Upper lobe of left lung (tissue), 6 donors: ENCODE measurements around the gene CTNNBL1. TPM values are rescaled to one million over a fixed set of nuclear protein-coding genes. Genes with fewer than 3 reads are reported as not detected.

Experiments
- ATAC-seq, 2 donors: fragments of 200-7000 bp; cut with Tn5 transposase; one replicate each; pipeline ENCODE4 v1.9.1; 2022; ENCODE audit warnings: mild to moderate bottlenecking in 2 of 2, moderate library complexity in 2 of 2; ENCODE audit not compliant: low FRiP score in 2 of 2
- DNase-seq, 2 donors: peaks; one replicate each; pipeline ENCODE4 v3.0.0-alpha.2; 2019 to 2020
- H3K27ac ChIP-seq, 4 donors: fragments of 200-600 bp; sonication (generic); one replicate each; pipeline ENCODE4 v1.5.1; 2016 to 2019
- H3K27me3 ChIP-seq, 4 donors: fragments of 200-600 bp; sonication (generic); one replicate each; pipeline ENCODE4 v1.5.1; 2017 to 2019
- H3K36me3 ChIP-seq, 4 donors: fragments of 200-600 bp; sonication (generic); one replicate each; pipeline ENCODE4 v1.5.1; 2016 to 2019
- H3K4me1 ChIP-seq, 4 donors: fragments of 200-600 bp; sonication (generic); one replicate each; pipeline ENCODE4 v1.5.1; 2018 to 2019
- H3K4me3 ChIP-seq, 4 donors: fragments of 200-600 bp; sonication (generic); one replicate each; pipeline ENCODE4 v1.5.1; 2017 to 2019; ENCODE audit warnings: mild to moderate bottlenecking in 2 of 4, moderate library complexity in 1 of 4
- H3K9me3 ChIP-seq, 4 donors: fragments of 200-600 bp; sonication (generic); one replicate each; pipeline ENCODE4 v1.5.1; 2018 to 2019
- EP300 ChIP-seq, 4 donors: sonication (generic); formaldehyde crosslinking; IDR thresholded peaks; one replicate each; pipeline ENCODE4 v1.5.1; 2017; ENCODE audit warnings: antibody characterized with exemption in 4 of 4, control low read depth in 2 of 4
- POLR2A ChIP-seq, 4 donors: fragments of 450-650 bp; IDR thresholded peaks; one replicate each; pipeline ENCODE4 v1.5.1; 2016 to 2017; ENCODE audit warnings: antibody characterized with exemption in 4 of 4, mild to moderate bottlenecking in 2 of 4
- POLR2AphosphoS5 ChIP-seq, 2 donors: sonication (generic); formaldehyde crosslinking; IDR thresholded peaks; one replicate each; pipeline ENCODE4 v1.5.1; 2017; ENCODE audit warnings: antibody characterized with exemption in 2 of 2
- WGBS, 2 donors: methylation state at CpG; one replicate each; pipeline ENCODE4 v1.1.5; 2017 to 2018; 5-methylcytosine and 5-hydroxymethylcytosine counted together
- total RNA-seq, 6 donors: library from RNA; depleted of rRNA in 4 of 6; stranded (reverse); fragments of >200 nt in 4 of 6; gene quantifications; one replicate each; pipeline versions ENCODE4 v1.1.0 to v1.2.1, GENCODE V29; 2016 to 2021
- TF ChIP-seq, protein P1 (sequence below), 6 experiments: fragments of 450-650 bp in 4 of 6; fragments of 200-600 bp in 2 of 6; sonication (generic) in 2 of 6; IDR thresholded peaks; one replicate each; pipeline ENCODE4 v1.5.1; 2016 to 2019; ENCODE audit warnings: antibody characterized with exemption in 6 of 6
- donor health status: DM: no; HTN: no; CAD: no; lungs with moderate emphysema.
- donor health status: DM: no; HTN: yes; CAD: no; lungs with severe emphysema.

Gene CTNNBL1
- total RNA-seq, 6 donors from 2014 or later: 25.1 to 61.0 (median 29.1) TPM

DNA sequence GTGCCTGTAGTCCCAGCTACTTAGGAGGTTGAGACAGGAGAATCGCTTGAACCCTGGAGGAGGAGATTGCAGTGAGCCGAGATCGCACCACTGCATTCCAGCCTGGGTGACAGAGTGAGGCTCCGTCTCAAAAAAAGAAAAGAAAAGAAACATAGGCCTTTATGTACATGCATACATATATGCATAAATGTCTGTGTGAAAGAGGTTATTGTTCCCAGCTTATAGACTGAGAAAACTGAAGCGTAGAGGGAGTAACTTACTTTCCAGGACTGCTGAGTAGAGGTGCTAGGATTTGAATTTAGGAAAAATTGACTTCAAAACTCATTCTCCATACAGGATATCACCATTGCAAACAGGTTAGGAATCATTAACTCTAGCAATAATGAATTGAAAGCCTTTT is 32.0 kb downstream of the CTNNBL1 start:
- Histone ChIP-seq H3K9me3 (no peaks in the 10 kb centered on the region), H3K27ac (no peak overlapping the region), H3K27me3 (no peaks in the 10 kb centered on the region), H3K4me3 (no peak overlapping the region), H3K4me1 (peaks cover 13 to 20% (median 20%) of the 10 kb centered on the region in 4 donors), H3K36me3 (no peaks in the 10 kb centered on the region)
- TF ChIP-seq, protein P1, sequence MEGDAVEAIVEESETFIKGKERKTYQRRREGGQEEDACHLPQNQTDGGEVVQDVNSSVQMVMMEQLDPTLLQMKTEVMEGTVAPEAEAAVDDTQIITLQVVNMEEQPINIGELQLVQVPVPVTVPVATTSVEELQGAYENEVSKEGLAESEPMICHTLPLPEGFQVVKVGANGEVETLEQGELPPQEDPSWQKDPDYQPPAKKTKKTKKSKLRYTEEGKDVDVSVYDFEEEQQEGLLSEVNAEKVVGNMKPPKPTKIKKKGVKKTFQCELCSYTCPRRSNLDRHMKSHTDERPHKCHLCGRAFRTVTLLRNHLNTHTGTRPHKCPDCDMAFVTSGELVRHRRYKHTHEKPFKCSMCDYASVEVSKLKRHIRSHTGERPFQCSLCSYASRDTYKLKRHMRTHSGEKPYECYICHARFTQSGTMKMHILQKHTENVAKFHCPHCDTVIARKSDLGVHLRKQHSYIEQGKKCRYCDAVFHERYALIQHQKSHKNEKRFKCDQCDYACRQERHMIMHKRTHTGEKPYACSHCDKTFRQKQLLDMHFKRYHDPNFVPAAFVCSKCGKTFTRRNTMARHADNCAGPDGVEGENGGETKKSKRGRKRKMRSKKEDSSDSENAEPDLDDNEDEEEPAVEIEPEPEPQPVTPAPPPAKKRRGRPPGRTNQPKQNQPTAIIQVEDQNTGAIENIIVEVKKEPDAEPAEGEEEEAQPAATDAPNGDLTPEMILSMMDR (IDR thresholded peaks at IDR 0.05): no peak
- TF ChIP-seq EP300 (IDR thresholded peaks at IDR 0.05) (no peak), POLR2AphosphoS5 (IDR thresholded peaks at IDR 0.05) (no peak)
- no peak for DNase-seq
- WGBS, 2 donors: 91 to 93% methylated on average over 5 of the region's 5 CpGs
- ATAC-seq: no peak

DNA sequence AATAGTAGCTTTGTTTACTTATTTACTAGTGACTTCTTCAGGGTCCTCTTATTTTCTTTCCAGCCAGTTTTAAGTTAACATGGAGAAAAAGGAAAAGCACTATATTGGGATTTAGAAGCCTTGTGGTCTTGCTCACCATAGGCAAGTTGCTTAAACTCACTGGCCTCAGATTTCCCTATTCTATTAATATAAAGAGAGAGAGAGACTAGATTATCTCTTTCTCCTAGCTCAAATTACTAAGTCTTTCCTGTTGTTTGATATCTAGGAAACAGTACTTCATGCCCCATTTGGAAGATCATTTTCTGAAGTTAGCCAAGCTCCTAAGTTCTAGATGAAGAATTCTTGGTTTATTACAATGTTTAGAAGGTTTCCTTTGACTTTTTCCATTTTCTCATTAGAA is 32.5 kb downstream of the CTNNBL1 start:
- ATAC-seq: no peak
- H3K4me1 ChIP-seq: peaks cover 13 to 20% (median 20%) of the 10 kb centered on the region in 4 donors
- no peak for TF ChIP-seq POLR2A (IDR thresholded peaks at IDR 0.05)
- TF ChIP-seq EP300 (IDR thresholded peaks at IDR 0.05): no peak
- TF ChIP-seq, protein P1 (IDR thresholded peaks at IDR 0.05): no peak
- no peak for TF ChIP-seq POLR2AphosphoS5 (IDR thresholded peaks at IDR 0.05)
- H3K9me3 ChIP-seq: no peaks in the 10 kb centered on the region
- no peak overlapping the region for H3K4me3 ChIP-seq
- no peaks in the 10 kb centered on the region for H3K36me3 ChIP-seq
- DNase-seq: no peak
- no peaks in the 10 kb centered on the region for H3K27me3 ChIP-seq
- no peak overlapping the region for H3K27ac ChIP-seq

DNA sequence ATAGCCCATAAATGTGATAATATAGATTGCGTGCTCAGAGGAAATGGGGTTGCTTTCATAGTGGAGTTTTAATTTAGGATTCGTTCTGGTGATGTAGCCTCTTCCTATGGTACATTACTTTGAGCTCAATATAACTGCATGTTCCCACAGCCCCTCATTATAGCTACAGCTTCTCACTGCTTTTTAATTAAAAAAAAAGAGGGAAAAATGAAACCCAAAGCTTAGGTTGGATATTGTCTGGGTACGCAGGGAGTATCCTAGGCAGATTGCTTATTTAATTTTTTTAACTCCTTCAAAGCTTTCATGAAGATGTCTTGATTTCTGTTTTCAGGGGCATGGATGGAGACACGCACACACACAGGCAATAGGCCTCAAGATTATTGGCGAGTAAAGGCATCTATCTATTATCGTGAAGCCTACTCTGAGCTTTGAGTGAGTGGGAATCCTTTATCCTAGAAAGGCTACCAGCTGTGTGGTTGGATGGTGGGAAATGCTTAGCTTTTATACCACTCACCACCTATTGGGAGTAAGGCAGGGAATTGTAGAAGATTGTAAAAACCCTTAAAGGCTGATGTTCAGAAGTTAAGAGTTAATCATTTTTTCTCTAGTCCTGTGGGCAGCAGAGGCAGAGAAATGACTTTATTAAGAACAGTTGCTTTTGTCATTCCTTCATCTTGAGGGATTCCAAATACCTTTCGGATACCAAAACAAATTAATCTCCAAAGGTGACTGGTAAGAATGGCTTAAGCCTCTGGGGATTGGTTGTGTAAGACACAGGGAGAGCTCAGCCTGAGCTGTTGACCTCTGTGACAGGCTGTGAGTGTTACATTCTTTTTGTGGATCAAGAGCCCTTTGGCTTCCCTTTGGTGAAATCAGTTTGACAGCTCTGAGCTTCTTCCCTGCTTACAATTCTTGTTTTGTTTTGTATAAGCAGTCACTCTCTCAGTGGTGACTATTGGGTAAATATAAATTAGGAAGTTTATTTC is 33.4 kb downstream of the CTNNBL1 start:
- TF ChIP-seq, protein P1 (IDR thresholded peaks at IDR 0.05): no peak
- TF ChIP-seq EP300 (IDR thresholded peaks at IDR 0.05) (no peak), POLR2A (IDR thresholded peaks at IDR 0.05) (no peak), POLR2AphosphoS5 (IDR thresholded peaks at IDR 0.05) (no peak)
- H3K27ac ChIP-seq: peak overlapping the region in 2 of 4 donors; percentile 5 to 46
- no peaks in the 10 kb centered on the region for H3K9me3 ChIP-seq
- H3K27me3 ChIP-seq: no peaks in the 10 kb centered on the region
- peaks cover 13 to 20% (median 20%) of the 10 kb centered on the region in 4 donors for H3K4me1 ChIP-seq
- H3K4me3 ChIP-seq: no peak overlapping the region
- no peaks in the 10 kb centered on the region for H3K36me3 ChIP-seq
- DNase-seq (peak in 1 of 2 donors; percentile 35), ATAC-seq (peak in 1 of 2 donors; percentile 66)
- WGBS, 2 donors: 86 to 92% methylated on average over 7 of the region's 7 CpGs

DNA sequence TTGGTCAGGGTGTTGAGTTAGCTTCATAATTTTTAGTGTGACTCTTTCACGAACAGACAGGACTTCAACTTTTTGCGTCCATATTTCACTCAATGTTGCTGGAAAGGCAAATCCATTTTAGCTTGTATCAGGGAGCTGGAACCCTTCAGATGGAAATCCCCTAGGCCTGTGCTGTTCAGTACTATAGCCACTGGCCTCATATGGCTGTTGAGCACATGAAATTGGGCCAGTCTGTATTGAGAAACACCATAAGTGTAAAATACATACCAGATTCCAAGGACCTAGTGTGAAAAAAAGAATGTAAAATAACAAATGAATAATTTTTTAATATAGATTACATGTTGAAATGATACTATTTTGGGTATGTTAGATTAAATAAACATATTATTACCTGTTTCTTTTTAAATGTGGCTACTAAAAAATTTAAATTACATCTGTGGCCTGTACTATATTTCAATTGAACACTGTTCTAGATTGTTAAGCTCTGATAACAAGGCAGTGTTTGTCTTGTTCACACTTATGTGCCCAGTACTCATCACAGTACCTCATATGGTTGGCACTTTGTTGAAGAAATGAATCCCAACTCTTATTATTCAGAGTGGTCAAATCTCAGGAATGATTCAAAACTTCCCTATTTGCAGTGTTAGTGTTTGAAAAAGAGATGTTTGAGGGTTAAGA is 34.3 kb downstream of the CTNNBL1 start:
- peaks cover 13 to 20% (median 20%) of the 10 kb centered on the region in 4 donors for H3K4me1 ChIP-seq
- 62 to 63% methylated on average over 2 of the region's 2 CpGs for WGBS, 2 donors
- H3K27me3 ChIP-seq: no peaks in the 10 kb centered on the region
- ATAC-seq (no peak), DNase-seq (no peak)
- H3K36me3 ChIP-seq: peaks cover 0 to 4% (median 0%) of the 10 kb centered on the region in 4 donors
- H3K27ac ChIP-seq: peak overlapping the region in 2 of 4 donors; percentile 5 to 46
- no peaks in the 10 kb centered on the region for H3K9me3 ChIP-seq
- TF ChIP-seq, protein P1 (IDR thresholded peaks at IDR 0.05): no peak
- no peak for TF ChIP-seq POLR2AphosphoS5 (IDR thresholded peaks at IDR 0.05)
- no peak for TF ChIP-seq POLR2A (IDR thresholded peaks at IDR 0.05)
- no peak for TF ChIP-seq EP300 (IDR thresholded peaks at IDR 0.05)
- no peak overlapping the region for H3K4me3 ChIP-seq
